Measurements from ENCODE around the gene CNN3.

The CNN3 gene

DNA sequence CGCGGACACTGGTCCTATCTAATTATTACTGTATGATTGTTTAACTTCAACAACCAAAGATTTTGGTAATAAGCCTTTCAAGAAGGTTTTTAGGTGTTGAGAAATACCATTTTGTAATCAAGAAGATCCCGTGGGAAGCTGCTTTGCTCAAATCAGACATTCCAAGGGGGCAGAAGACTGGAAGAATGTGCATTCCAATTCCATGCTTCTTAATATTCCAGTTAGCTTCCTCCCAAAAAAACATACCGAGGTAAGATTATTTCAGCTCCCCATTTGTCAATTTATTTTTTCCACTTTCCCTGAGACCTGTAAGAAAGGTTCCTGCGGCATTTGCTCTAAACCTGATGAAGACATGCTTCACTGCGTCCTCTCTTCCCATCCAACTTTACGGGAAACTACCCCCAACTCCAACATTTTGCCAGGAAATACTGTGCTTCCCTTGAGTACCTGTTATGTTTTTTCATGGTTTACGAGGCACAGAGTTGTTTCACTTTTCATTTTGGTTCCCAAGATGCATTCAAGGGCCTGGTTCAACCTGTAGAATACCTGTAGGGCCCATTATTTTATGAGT, 4.1 kb downstream of the CNN3 start:
- no peak for DNase-seq (ENCODE audit: low spot score)

DNA sequence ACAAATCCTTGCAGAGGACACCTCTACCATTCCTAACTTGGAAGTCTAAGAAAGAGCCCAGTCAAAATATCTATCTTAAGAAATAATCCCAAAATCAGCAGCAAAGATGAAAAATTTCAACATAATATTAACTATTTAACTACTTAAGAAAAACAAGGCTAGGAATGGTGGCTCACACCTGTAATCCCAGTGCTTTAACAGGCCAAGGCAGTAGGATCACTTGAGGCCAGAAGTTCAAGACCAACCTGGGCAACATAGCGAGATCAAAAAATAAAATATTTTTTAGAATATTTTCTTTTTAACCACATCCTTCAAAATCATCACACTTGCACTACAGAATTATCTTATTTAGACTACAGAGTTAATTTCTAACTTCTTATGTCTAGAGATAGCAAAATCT, 4.9 kb downstream of the CNN3 start:
- no peak for DNase-seq (ENCODE audit: low spot score)

DNA sequence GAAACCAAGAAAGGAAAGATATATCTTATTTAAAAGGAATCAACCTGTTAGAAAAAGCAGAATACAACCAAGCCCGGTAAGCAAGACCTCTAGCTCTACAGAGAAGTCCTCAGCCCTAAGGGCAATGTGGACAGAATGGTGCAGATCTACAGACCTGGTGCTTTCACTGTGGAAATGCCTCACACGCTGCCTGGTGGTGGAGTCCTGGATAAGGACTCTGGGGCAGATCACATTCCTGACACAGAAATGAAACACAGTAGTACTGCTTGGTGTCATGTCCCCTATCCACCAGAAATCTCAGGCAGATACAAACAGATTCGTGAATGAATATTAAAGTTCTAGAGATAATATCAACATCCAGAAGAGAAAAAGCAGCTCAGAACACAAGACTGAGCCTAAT, 6.8 kb downstream of the CNN3 start:
- DNase-seq (ENCODE audit: low spot score) = no peak

DNA sequence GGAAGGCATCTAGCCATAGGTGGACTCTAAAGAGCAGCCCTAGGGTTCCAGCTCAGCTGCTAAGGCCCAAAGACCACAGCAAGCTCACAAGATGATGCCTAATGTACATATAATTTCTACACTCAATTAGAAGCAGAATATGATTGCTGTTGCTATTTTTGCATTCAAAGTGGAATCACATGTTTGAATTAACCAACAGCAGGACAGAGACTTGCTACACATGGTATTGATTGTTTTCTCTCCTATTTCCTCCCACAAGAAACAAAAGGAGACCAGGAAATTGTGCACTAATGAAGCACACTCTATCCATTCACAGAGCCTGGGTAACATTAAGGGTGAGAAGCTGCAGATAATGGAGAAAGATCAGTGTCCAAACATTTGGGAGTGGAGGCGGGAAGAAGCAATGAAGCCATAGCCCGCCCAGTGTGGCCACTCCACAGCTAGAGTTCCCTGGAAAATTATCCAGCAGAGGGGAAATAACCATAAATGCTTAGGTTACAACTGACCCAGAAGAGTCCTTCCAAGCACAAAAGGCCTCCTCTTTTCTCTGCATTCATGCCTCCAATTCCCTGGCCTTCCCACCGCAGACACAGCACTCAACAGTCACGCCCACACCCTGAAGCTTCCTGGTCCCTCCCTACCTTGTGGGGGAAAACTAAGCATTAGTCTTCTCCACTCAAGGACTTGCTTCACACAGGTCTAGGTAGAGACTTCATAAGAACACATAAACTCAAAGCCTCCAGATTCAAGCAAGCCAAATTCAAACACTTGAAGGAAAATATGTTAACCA, 7.5 kb downstream of the CNN3 start:
- DNase-seq (ENCODE audit: low spot score) = no peak

DNA sequence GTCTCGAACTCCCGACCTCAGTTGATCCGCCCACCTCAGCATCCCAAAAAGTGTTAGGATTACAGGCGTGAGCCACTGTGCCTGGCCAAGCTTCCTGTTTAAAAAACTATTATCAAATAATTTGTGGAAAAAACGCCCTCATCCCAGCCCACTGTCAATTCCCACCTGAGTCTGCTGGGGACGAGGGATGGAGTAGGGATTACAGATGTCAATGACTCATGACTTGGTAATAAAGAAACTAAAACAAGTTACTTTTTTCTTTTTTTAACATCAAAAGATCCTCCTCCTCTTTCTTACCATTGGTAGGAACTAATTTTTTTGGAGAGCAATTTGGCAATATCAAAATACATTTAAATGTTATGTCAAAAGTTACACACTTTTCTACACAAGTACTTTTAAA, 9.7 kb downstream of the CNN3 start:
- DNase-seq (ENCODE audit: low spot score) = no peak

DNA sequence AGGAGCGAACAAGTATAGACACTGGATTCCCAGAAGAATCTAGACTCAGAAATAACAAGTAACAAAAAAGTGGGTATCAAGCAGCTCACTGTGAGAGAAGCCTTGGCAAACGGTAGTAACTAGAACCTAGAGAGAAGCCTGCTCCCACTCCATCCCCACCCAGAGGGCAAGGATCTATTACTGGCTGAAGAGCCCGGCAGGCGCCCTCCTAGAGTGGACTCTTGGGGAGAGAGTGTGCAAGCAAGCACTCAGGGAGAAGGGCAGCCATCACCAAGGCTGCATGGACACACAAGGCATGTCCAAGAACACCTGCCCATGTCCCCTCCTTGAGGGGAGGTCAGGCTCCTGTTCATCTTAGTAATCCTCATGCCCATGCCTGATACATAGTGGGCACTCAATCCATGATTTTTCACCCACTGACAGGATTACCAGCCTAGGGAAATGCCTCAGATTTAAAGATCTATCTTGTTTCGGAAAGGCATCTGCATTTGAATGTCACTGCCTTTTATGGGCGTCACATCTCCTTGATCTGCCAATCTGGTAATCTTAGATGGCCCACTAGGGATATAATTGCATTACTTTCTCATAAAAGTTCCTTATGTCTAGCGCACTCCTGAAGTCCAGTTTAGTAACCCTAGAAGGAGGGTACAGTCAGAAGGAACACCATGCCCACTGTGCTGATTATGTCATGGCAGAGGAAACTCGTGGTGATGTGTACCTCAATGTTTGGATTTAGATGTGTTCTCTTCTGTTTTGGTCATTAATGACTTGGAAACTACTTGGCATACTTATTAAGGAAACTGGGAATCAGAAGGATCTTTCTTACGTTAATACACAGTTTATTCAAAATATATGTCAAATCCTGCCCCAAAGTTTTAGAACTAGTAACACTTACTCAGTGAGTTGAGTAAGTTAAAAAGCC, 14.4 kb downstream of the CNN3 start:
- DNase-seq (ENCODE audit: low spot score) = no peak

DNA sequence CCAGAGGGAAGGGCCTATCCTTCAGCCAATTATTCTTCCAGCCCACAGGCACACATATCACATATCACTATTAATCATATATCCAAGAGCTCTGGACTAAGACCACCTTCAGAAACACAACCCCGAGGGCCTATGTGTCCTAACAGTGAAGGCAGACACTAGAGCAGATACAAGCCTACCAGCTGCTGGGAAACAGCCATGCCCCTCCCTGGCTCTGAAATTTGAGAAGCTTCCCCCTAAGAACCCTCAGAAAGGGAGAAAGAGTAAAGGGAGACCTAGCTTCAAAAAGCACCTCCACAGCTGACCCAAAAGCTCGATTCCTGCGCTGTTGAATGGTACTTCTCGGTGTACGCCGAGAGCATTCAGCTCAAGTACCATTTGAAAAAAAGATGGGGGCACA, 17.4 kb downstream of the CNN3 start:
- DNase-seq (ENCODE audit: low spot score) = no peak

DNA sequence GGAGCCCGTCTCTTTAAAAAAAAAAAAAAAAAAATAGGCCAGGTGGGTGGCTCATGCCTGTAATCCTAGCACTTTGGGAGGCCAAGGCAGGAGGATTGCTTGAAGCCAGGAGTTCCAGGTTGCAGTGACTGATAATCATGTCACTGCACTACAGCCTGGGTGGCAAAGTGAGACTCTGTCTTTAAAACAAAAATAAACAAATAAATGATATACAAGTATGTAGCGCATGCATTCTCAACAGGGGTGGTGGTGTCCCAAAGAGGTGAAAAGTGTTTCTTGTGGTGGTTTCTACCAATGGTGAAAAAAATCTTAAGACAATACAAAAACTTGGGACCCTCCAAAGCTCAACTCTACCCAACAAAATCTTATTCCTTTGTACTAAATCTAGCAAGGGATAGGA, 17.9 kb downstream of the CNN3 start:
- no peak for DNase-seq (ENCODE audit: low spot score)

DNA sequence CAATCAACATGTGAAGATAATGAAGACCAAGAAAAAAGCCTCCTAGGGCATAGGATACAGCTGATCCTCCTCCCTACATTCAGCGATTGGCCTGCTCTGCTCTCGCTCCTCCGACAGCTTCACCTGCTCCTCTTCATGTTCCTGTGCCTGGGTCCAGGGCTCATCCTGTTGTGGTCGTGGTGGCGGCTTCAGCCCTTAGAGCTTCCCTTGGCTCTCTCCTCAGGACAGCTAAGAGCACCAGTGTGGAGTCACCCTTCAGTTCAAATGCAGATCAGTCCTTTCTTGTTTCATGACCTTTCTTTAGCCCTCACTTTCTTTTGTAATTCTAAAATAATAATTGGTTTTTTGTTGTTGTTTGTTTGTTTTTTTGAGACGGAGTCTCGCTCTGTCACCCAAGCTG, 18.7 kb downstream of the CNN3 start:
- DNase-seq (ENCODE audit: low spot score) = no peak

DNA sequence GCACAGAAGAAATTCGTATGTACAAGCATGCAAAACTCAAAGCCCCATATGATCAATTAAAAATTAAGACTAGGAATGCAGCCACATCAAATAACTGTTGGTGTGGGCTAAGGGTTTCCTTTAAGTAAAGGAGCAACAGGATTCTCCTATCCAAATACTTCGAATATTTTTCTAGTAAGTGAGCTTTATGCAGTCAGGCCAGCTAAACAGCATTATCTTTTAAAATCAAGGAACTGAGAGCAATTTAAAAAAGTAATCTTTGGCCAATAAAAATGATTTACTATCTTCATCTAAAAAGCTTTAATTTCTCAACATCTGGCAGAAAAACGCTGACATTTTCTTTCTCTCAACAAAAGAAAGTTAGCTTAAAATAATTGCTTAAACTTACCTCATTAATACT, 19.8 kb downstream of the CNN3 start:
- DNase-seq (ENCODE audit: low spot score) = no peak

DNA sequence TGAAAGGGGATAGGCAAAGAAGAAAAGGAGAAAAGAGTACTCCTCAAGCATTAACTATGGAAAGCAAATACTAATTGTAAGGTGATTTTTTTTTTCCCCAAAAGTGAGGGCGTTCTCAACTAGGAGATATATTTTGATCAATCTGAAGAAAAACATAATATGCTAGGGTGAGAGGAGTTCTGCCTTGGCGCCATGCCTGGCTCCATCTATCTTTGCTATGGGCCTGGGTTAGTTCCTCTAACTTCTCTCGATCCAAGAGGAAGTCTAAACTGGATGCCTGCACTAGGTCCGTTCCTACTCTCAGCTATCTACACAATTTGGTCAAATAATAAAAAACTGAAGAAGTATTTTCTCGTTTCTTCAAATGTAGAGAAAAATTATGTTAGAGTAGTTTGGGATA, 20.5 kb downstream of the CNN3 start:
- DNase-seq (ENCODE audit: low spot score) = no peak

DNA sequence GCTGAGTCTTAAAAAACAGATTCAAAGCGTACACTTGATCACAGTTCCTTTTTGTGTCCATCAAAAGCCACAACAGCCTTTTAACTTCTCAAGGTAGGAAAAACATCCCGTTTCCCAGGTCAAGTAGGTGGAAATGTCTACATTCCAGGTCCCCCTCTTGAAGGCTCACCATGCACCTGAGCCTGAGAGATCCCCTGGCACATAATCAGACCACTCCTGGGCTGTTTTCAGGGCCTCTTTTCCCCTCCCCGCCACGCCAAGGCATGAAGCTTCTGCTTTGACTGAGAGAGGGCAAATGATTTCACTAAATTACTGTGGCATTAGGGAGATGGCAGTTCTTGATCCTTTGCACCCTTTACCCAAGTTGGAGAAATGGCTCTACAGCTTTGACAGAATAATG, 21.7 kb downstream of the CNN3 start:
- DNase-seq (ENCODE audit: low spot score) = no peak

DNA sequence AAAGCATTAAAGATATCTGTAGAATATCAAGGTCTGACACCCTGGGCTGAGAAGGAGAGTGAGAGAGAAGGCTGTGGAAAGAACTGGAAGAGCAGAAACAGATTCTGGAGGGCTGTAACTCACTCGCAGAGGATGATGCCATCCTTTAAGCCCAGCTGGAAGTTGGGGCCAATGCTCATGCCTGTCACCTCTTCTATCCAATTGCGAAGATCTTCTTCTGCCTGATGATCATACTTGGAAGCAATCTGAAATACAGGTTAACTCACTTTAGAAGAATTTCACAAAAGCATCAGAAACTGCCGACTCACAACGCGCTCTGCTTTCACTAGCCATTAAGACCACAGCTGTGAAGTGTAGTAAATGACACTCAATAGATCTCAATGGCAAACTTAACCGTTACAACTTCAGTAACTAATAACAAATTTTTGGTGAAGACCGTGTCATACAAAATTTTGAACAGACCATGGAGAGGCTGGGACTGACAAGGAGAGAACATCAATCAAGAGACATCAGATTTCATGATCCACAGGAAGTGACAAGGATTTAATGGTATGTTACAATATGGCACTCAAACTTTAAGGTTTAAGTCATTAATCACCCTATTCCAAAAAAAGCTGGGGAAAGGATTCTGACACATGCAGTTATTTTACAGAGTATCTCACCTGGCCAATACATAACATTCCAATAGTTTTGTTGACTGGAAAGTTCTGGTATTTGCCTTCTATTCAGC, 23.5 kb downstream of the CNN3 start:
- DNase-seq (ENCODE audit: low spot score) = no peak

DNA sequence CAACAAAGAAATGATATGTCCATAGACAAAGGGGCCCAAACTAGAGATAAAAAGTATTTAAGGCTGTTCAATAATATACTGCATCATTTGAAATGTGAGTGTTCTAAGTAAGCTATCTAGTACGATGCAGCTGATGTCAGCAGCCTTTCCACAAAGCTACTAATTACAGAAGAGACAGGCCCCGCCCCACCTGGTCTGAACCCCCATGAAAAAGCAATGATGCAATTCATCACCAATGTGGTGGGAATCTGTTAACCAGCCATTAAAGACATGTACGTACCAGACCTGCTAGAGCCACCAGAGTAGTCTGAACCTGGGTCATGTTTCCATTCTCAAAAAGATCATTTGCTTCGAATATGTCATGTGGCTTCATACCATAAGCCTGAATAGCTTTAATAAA, 25.1 kb downstream of the CNN3 start:
- DNase-seq (ENCODE audit: low spot score) = no peak

DNA sequence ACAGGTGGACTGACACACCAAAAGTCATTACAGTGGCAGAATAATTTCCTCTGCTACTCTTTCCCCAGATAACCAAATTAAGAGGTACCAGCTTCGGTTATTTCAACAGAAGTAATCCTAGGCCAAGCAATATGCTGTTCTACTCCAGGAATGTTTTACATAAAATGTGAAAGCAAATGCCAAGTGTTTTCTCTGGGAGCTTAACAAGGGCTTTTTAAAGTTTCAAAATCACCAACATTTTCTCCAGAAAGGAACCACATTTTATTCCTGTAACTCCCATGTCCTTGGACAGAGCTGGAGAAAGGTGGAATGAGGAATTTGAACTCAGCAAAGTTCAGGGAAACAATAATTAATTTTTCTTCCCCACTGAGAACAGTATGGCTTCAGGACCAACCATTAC, 27.2 kb downstream of the CNN3 start:
- DNase-seq (ENCODE audit: low spot score) = no peak

DNA sequence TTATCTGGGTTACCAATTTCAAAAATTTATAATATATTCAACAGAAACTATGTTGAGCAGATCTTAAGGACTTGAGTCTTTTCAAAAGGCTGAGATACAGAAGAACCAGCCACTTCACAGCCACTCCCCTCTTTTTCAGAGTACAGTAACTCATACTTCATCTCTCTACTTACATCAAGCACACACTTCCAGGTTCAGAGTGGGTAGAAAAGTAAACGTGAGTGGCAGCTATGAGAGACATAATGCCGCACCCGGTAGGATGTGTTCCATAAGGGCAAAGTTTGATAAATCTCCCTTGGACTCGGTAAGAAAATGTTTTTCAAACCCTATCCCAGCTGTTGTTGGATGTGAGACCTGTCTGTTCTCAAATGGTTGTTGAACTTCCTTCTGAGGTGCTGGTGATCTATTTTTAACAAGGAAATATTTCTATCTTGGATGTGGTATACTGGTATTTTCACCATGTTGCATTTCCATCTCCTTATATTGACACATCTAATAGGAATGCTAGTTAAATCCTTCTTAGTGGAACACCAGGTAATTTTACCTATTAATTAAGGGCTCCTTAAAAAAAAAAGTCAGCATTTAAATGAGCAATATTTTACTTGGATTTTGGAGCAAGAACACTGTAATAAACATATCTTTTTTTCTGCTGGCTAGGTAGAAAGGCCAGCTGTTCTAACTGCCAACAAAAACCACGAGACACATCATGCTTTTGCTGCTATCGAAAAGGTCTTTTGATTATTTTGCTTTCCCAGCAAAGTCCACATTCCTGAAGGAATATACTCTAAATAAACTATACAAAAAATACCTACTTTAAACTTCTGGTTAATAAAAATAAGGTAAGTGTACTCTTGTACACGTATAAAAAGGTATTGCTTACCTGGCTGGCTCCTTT, 28.2 kb downstream of the CNN3 start:
- no peak for DNase-seq (ENCODE audit: low spot score)

DNA sequence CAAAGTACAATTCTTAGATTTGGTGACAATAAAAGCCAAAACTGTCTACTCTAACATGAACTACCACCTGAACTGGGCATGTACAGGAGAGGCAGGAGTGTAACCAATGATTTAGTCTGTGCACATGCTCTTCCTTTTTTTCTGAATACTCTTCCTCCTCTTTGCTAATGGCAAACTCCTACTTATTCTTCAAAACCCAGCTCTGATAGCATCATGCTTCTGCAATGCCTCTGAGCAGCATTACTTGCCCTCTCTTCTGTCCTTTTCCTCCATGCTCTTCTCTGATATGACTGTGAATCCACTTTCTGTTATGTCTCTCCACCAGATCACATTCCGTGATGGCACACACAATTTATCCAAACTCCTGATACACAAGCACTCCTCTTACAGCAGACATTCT, 31.4 kb downstream of the CNN3 start:
- DNase-seq (ENCODE audit: low spot score) = no peak

DNA sequence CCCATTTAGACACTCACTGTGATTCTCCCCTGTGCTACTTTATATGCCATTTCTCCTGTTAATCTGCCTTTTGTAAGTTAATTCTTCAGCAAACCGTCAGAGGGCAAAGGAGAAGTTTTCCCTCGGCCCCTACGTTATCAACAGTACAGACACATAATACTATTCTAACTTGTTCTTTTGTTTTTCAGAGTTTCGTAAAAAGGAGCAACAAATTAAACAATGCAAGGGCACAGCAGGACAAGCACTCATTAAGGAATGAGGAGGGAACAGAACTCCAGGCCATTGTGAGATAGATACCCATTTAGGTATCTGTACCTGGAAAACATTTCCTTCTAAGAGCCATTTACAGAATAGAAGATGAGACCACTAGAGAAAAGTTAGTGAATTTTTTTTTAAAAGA, 32.3 kb downstream of the CNN3 start:
- no peak for DNase-seq (ENCODE audit: low spot score)

DNA sequence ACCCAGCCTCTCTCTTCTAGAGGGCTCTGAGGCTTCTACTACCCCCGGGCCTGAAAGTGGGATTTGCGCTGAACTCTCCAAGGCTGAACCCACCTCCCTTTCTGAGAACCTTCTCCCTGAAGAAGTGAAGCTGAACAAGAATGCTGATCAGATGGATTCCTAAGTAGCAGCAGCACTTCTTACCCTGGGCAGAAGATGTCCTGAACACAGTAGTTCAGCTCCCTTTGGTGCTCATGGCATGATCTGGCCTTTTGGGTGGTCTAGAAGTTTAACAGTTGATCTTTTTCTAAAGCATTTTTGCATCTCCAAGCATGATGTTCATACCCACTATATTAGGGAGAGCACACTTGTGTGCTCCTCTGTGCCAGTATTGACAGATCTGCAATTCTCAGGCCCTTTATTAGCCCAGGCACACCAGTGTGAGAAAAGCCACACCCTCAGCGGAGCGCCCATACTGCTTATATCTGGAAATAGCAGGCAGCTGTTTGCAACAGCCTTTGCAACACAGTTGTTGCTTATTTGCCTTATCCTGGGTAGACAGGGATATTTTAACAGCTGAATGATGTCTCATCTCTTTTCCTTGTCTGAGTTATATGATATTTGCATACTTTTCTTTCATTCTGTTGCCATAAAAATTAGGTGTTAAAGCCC, 34.2 kb downstream of the CNN3 start:
- DNase-seq (ENCODE audit: low spot score) = no peak

DNA sequence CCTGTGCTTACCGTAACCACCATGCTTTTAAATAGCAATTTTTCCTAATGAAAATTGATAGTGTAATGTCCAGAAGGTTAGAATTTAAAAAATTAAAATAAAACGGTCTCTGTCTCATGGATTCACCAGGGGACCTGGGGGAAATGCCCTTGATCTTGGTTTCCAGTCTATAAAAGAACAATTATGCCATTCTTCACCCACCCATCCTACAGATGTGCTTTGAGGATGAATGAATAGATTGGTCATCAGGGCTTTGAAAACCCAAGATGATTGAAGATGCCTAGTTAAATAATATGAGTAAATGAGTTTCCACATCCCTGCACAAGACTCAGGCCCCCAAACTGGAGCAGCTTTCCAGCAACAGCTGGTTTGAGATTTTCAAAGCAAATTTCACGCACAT, 38.7 kb downstream of the CNN3 start:
- no peak for DNase-seq (ENCODE audit: low spot score)

Data from left forelimb (tissue), 1 donor.